Thymus (tissue), 11 donors: Measurements from ENCODE around the gene SDF4. TPM values are rescaled to one million over a fixed set of nuclear protein-coding genes. Genes with fewer than 3 reads are reported as not detected.

Source experiments
- DNase-seq, 9 donors: peaks; one replicate each; pipeline ENCODE4 v3.0.0-alpha.2; 2013; ENCODE audit warnings: low spot score in 9 of 9, low read depth in 6 of 9, missing footprints in 1 of 9
- H3K27ac ChIP-seq, 2 donors: one replicate each; pipeline ENCODE4 v1.5.1; 2013; ENCODE audit warnings: control low read depth in 1 of 2, low read depth in 1 of 2, low read length in 1 of 2, mild to moderate bottlenecking in 1 of 2, moderate library complexity in 1 of 2
- H3K27me3 ChIP-seq, 2 donors: one replicate each; pipeline ENCODE4 v1.5.1; 2013; ENCODE audit warnings: low read length in 1 of 2; ENCODE audit not compliant: control insufficient read depth in 2 of 2, insufficient read depth in 1 of 2
- H3K36me3 ChIP-seq, 2 donors: one replicate each; pipeline ENCODE4 v1.5.1; 2013; ENCODE audit warnings: low read length in 1 of 2, mild to moderate bottlenecking in 1 of 2, moderate library complexity in 1 of 2; ENCODE audit not compliant: control insufficient read depth in 2 of 2, insufficient read depth in 2 of 2
- H3K4me1 ChIP-seq, 2 donors: one replicate each; pipeline ENCODE4 v1.5.1; 2013; ENCODE audit warnings: low read length in 2 of 2; ENCODE audit not compliant: control insufficient read depth in 2 of 2, insufficient read depth in 2 of 2
- H3K4me3 ChIP-seq, 2 donors: one replicate each; pipeline ENCODE4 v1.5.1; 2013; ENCODE audit warnings: low read length in 2 of 2, control low read depth in 1 of 2, mild to moderate bottlenecking in 1 of 2
- H3K9me3 ChIP-seq, 2 donors: one replicate each; pipeline ENCODE4 v1.5.1; 2013; ENCODE audit warnings: low read length in 1 of 2, mild to moderate bottlenecking in 1 of 2; ENCODE audit not compliant: control insufficient read depth in 2 of 2, insufficient read depth in 1 of 2
- WGBS: extraction: QIAGEN DNeasy Blood & Tissue Kit; methylation state at CpG from one replicate; pipeline ENCODE4 v1.1.7; 2013; 5-methylcytosine and 5-hydroxymethylcytosine counted together
- polyA plus RNA-seq: library from polyadenylated mRNA; stranded (reverse); fragments of 200-250 nt; gene quantifications from one replicate; pipeline ENCODE4 v1.2.3, GENCODE V29; 2013
- total RNA-seq: library from RNA; stranded (reverse); fragments of 120-200 nt; gene quantifications from one replicate; pipeline ENCODE4 v1.2.4, GENCODE V29; 2013
- donor health status: healthy.

SDF4 gene
- total and polyA plus RNA-seq, 2 donors: 37.6 to 79.1 TPM

- Histone ChIP-seq H3K27me3 (no peaks in the 10 kb centered on the region), H3K27ac (no peak overlapping the region), H3K4me1 (peaks cover 0 to 22% of the 10 kb centered on the region in 2 donors), H3K36me3 (peaks cover 74 to 88% of the 10 kb centered on the region in 2 donors), H3K4me3 (no peak overlapping the region), H3K9me3 (peaks cover 0 to 4% of the 10 kb centered on the region in 2 donors)
- WGBS: 96% methylated on average over 24 of the region's 24 CpGs
- no peak for DNase-seq
These were observed 11.6 kb downstream of the SDF4 start for GRCh38 chr1:1220197-1220596.

GRCh38 chr1:1219341-1219740 lies 12.5 kb downstream of the SDF4 start:
- DNase-seq: no peak
- WGBS: 98% methylated on average over 20 of the region's 20 CpGs
- peaks cover under 1 to 31% of the 10 kb centered on the region in 2 donors for H3K4me1 ChIP-seq
- peaks cover 69 to 79% of the 10 kb centered on the region in 2 donors for H3K36me3 ChIP-seq
- peaks cover 0 to 4% of the 10 kb centered on the region in 2 donors for H3K9me3 ChIP-seq
- H3K27me3 ChIP-seq: peaks cover 0 to 3% of the 10 kb centered on the region in 2 donors
- no peak overlapping the region for H3K27ac ChIP-seq
- no peak overlapping the region for H3K4me3 ChIP-seq

- H3K4me1 ChIP-seq: peaks cover 6 to 38% of the 10 kb centered on the region in 2 donors
- no peak overlapping the region for H3K4me3 ChIP-seq
- no peak for DNase-seq
- peaks cover 0 to 9% of the 10 kb centered on the region in 2 donors for H3K27me3 ChIP-seq
- 98% methylated on average over 36 of the region's 36 CpGs for WGBS
- H3K36me3 ChIP-seq: peaks cover 66 to 73% of the 10 kb centered on the region in 2 donors
- H3K27ac ChIP-seq: no peak overlapping the region
- H3K9me3 ChIP-seq: peaks cover 0 to 4% of the 10 kb centered on the region in 2 donors
These were observed 13.1 kb downstream of the SDF4 start for GRCh38 chr1:1218524-1219200.

GRCh38 chr1:1217621-1218523 lies 13.9 kb downstream of the SDF4 start:
- Histone ChIP-seq H3K4me3 (no peak overlapping the region), H3K4me1 (peaks cover 14 to 45% of the 10 kb centered on the region in 2 donors), H3K9me3 (peaks cover 0 to 4% of the 10 kb centered on the region in 2 donors), H3K36me3 (peaks cover 60 to 65% of the 10 kb centered on the region in 2 donors), H3K27me3 (peaks cover 0 to 17% of the 10 kb centered on the region in 2 donors), H3K27ac (peak overlapping the region in 1 of 2 donors; percentile 41)
- DNase-seq: no peak
- WGBS: 97% methylated on average over 52 of the region's 52 CpGs

- 94% methylated on average over 74 of the region's 74 CpGs for WGBS
These were observed 14.8 kb downstream of the SDF4 start for GRCh38 chr1:1216770-1217620.

GRCh38 chr1:1215881-1216605 lies 15.8 kb downstream of the SDF4 start:
- Histone ChIP-seq H3K4me3 (no peak overlapping the region), H3K27ac (no peak overlapping the region), H3K4me1 (peaks cover 17 to 54% of the 10 kb centered on the region in 2 donors), H3K9me3 (peaks cover 0 to 4% of the 10 kb centered on the region in 2 donors), H3K36me3 (peaks cover 44 to 48% of the 10 kb centered on the region in 2 donors), H3K27me3 (peaks cover 2 to 27% of the 10 kb centered on the region in 2 donors)
- DNase-seq: no peak
- WGBS: 88% methylated on average over 21 of the region's 21 CpGs

More at GRCh38 chr1:1216770-1217620, 14.8 kb downstream of the SDF4 start:
- peaks cover 52 to 56% of the 10 kb centered on the region in 2 donors for H3K36me3 ChIP-seq
- H3K27me3 ChIP-seq: peaks cover 0 to 22% of the 10 kb centered on the region in 2 donors
- H3K4me3 ChIP-seq: no peak overlapping the region
- H3K4me1 ChIP-seq: peaks cover 17 to 50% of the 10 kb centered on the region in 2 donors
- no peak overlapping the region for H3K27ac ChIP-seq
- no peak for DNase-seq
- peaks cover 0 to 4% of the 10 kb centered on the region in 2 donors for H3K9me3 ChIP-seq

- WGBS: 68% methylated on average over 11 of the region's 11 CpGs
- H3K4me1 ChIP-seq: peaks cover 17 to 55% of the 10 kb centered on the region in 2 donors
- no peak for DNase-seq
- peaks cover 0 to 4% of the 10 kb centered on the region in 2 donors for H3K9me3 ChIP-seq
- H3K27ac ChIP-seq: peak overlapping the region; percentile 3 to 51
- peaks cover 36 to 39% of the 10 kb centered on the region in 2 donors for H3K36me3 ChIP-seq
- H3K4me3 ChIP-seq: no peak overlapping the region
- peaks cover 2 to 35% of the 10 kb centered on the region in 2 donors for H3K27me3 ChIP-seq
These were observed 16.6 kb downstream of the SDF4 start for GRCh38 chr1:1215080-1215676.
